HG03460 (cell line): ENCODE results near the gene MLN.

ENCODE experiments used
- ATAC-seq: cut with Tn5 transposase; IDR thresholded peaks from one replicate; pipeline ENCODE4 v1.9.1; 2021; ENCODE audit not compliant: unreplicated experiment

The MLN gene

GRCh38 chr6:33790910-33791309 lies 12.9 kb downstream of the MLN start:
- ATAC-seq: no peak

- no peak for ATAC-seq
Observed at GRCh38 chr6:33790379-33790778, 13.4 kb downstream of the MLN start.

GRCh38 chr6:33789550-33789895 lies 14.3 kb downstream of the MLN start:
- ATAC-seq: no peak

- ATAC-seq: peak; percentile 82
Observed at GRCh38 chr6:33788694-33789549, 14.9 kb downstream of the MLN start, which contains the start of gene LEMD2. Gene LEMD2, minus strand, starts transcription at chr6:33789130. Its CDS starts 14 bp downstream, at chr6:33789116.

GRCh38 chr6:33787954-33788693 lies 15.7 kb downstream of the MLN start:
- peak; percentile 47 for ATAC-seq

GRCh38 chr6:33787346-33787953 lies 16.4 kb downstream of the MLN start:
- ATAC-seq: no peak

GRCh38 chr6:33786736-33787135 lies 17.1 kb downstream of the MLN start:
- no peak for ATAC-seq

GRCh38 chr6:33785778-33786177 lies 18.0 kb downstream of the MLN start:
- no peak for ATAC-seq

- no peak for ATAC-seq
Observed at GRCh38 chr6:33784787-33785186, 19.0 kb downstream of the MLN start.

GRCh38 chr6:33783781-33784520 lies 19.9 kb downstream of the MLN start:
- ATAC-seq: no peak

GRCh38 chr6:33782561-33782960 lies 21.2 kb downstream of the MLN start:
- ATAC-seq: no peak

GRCh38 chr6:33781131-33781975 lies 22.4 kb downstream of the MLN start:
- ATAC-seq: no peak

- ATAC-seq: no peak
Observed at GRCh38 chr6:33779895-33780294, 23.9 kb downstream of the MLN start.

GRCh38 chr6:33779290-33779689 lies 24.5 kb downstream of the MLN start:
- ATAC-seq: no peak

- ATAC-seq: no peak
Observed at GRCh38 chr6:33778444-33779121, 25.2 kb downstream of the MLN start.

- no peak for ATAC-seq
Observed at GRCh38 chr6:33777398-33778388, 26.1 kb downstream of the MLN start.

GRCh38 chr6:33776764-33777163 lies 27.0 kb downstream of the MLN start:
- ATAC-seq: no peak

GRCh38 chr6:33776186-33776585 lies 27.6 kb downstream of the MLN start:
- no peak for ATAC-seq
